HG02870 (cell line): ENCODE data around the gene P2RY12.
A peak's percentile ranks its signal among the peaks of the same experiment; 100 is the strongest.

Source experiments
- ATAC-seq: cut with Tn5 transposase; IDR thresholded peaks from one replicate; pipeline ENCODE4 v1.9.1; 2021; ENCODE audit warnings: mild to moderate bottlenecking, moderate library complexity; ENCODE audit not compliant: unreplicated experiment

Gene P2RY12

DNA sequence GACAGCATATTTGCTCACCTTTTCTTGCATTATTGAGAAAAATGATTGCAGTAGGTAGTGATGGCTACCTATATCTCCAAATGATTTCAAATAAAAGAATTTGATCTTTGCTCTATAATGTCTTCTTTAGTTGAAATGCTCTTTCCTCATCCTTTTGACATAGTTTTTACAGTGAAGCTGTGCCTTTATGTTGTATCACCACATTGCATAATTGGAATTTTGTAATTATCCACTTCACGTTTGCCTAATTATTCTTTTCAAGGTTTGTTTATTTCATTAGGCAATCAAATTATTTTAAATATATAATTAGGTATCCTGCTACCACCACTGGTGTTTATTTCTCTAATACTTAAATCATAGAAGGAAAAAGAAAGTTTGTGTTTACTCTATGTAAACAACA, 33.9 kb downstream of the P2RY12 start:
- ATAC-seq: no peak

DNA sequence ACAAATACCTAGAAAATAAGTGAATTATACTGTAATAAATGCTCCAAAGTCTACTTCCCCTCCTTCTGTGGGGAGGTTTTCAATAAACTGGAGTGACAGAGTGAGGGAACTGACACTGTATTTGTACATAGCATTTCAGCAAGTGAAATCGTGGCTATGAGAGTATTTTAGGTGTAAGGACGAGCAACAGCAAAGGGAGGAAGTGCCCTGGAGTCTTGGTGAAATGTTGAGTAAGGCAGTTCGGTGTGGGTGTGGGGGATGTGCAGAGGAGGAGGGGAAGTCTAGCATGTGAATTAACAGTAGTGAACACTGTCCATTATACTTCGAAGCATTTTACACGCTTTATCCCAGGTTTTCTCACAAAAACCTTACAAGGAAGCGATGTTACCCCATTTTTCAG, 37.1 kb downstream of the P2RY12 start:
- no peak for ATAC-seq

DNA sequence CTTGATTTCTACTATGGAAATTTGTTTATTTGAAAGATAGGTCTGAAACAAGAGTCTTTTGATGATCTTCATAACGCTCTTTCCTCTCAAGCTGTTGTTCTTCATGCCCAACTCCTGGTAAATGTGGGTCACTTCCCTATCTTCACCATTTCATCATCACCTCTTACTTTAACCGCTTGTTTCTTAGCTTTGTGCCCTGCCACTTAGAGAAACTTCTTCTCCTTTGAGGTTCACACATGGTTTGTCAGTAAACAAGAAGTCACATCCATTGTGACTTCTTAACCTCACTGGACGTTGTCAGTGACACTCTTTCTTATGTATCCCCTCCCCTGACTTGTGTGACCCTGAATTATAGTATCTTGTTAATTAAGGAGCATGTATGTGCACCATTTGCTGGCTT, 38.3 kb downstream of the P2RY12 start:
- ATAC-seq: no peak

DNA sequence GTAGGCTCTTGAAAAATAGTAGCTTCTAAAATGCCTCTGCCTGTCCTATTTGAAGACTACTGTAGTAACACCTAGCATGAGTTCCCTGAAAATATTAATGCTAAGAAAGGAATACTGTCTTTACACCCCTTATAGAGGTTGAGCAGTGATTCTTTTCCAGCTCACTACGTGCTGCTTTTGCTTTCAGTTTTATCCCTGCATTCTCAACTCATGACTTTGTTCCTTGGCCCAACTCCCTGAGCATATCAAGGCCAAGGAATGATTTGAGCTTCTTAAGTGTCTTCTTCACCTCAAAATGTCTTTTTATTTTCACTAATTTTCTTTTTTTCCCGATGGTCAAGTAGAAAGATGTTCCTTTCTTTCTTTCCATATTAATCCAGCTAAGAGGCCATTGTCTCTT, 38.7 kb downstream of the P2RY12 start:
- no peak for ATAC-seq

DNA sequence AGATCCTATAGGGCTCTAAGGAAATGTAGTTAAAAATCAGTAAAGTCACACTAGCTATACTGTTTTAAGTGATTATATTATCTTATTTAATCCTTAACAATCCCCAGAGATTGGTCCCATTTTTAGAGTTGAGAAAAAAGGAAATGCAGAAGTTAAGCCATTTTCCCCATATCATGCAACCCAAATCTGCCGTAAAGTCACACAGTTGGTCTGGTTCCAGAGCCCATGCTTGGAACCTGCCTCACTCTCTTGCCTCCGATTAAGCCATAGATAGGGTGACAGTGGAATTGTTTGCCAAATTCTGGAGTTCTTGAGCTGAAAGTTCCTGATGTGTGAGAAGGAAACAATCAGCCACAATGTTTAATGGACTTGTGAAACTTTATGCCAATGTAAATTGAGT, 52.9 kb downstream of the P2RY12 start:
- no peak for ATAC-seq

DNA sequence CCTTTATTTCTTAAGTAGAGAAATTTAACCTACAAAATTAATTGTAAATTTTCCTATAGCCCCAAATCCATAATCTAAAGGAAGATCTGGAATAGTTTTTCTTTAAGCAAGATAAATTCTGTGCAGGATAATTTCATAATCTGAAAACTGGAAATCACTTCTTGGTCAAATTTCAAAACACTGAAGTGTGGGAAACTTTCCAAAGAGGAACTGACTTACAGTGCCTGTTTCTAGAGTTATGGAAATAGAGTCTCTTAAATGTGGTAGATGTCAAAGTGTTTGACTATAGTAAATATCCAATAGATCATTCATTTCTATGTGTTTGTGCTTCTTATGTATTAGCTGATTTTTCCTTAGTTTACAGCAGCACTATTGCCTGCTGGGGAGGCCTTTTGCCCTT, 53.7 kb downstream of the P2RY12 start:
- no peak for ATAC-seq

DNA sequence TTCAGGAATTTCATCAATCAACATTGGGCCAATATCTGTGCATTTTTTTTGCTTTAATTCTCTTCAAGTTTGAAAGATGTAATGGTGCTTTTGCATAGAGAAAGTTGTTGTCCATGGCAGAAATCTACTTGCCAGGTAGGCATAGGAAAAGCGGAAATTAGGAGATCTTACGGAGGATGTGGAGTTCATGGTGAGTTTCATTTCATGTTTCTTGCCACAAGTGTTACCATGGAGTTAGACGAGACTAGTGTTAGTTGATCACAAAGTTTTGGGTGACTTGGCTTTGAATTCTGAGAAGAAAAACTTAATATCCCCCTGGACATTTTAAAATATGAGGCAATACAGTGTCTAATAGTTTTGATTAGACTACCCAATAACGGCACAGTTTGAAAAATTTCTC, 54.2 kb downstream of the P2RY12 start:
- ATAC-seq: no peak

DNA sequence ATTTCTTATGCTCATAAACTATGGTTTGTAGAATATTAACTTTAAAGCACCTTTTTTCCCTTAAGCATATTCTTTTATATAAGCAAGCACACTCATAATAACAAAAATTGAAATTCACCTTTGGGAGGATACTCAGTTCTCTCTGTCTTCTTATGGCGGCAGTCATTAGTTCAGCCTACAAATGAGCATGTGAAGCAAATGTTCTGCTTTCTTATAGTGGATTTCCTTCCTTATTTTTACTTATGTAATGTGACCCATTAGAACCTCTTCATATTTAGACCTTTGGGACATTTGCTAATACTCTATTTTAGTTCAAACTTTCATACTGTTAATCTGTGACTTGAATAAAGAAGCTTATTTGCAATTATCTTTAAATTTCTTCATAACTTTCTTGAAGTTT, 55.2 kb downstream of the P2RY12 start, which contains the start of gene P2RY13:
Gene P2RY13 (minus strand): TSS at position 187 of the 400 bp plus-strand sequence. CDS start 21 bp downstream, at position 166.
- ATAC-seq: no peak

DNA sequence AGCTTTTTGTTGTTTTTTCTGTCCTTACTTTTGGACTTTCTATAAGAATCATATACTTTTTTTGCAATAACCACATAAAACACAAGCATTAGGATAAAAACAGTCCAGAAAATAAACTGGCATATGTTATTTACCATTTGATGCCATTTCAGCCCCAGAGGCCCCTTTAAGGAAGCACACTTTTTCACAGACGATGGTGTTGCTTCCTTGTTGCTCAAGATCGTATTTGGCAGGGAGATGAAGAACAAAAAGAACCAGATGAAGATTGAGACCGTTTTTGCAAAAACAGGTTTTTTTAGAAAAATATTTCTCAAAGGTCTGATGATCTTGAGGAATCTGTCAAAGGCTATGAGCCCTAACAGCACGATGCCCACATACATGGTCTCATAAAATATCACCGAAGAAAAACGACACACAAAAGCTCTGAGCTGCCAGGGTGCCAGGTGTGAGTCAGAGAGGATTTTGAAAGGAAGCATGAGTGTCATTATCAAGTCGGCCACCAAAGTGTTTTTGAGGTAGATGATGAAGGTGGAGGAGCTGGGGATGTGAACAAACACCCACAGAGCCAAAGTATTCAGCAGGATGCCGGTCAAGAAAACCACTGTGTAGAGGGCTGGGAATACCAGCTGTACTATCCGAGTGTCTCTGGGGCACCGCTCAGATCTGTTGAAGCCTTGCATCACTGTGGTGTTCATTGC, 56.1 kb downstream of the P2RY12 start:
- ATAC-seq: no peak

DNA sequence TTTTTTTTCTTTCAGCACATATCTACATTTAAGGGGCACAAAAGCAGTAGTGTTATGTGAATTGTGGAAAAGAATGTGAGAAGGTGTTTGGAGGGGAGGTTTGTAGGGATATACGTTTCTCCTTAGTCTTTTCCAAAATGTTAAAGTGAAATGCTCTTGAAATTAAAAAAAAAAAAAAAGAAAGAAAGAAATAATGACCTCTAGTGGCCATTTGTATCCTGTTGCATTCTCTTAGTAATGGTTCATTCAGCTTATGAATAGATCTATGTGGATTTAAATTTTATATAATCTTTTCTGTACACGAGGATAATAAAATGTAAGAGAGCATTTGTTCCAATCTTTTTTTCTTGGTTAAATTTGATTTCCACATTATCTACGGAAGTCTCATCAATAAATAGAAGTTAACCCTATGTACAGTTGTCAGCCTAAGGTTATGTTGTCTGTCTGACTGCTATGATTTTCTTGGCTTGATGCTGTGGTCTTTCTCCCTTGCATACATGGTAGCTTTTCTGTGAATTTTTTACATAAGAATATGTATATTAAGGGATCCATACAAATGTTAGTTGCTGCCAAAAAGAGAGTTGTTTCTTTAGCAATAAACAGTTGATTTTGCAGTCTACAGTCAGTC, 56.9 kb downstream of the P2RY12 start:
- ATAC-seq: no peak

DNA sequence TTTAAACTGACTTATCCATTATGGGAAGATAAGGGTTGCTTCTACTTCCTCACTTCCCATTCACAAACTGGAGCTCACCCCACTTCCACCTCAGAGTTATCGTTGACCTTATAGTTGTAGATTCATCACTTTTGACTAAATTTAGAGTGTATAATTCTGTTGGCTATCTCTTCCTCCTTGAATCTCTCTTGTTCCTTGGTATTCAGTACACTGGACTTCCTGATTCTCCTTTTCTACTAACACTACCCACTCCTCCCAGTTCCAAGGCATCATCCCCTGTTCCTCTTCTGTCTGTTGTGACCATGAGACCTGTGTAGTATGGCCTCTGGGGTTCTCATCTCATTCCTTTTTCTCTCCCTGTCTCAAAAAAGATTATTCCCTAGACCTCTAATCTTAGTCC, 62.0 kb downstream of the P2RY12 start:
- ATAC-seq: no peak

DNA sequence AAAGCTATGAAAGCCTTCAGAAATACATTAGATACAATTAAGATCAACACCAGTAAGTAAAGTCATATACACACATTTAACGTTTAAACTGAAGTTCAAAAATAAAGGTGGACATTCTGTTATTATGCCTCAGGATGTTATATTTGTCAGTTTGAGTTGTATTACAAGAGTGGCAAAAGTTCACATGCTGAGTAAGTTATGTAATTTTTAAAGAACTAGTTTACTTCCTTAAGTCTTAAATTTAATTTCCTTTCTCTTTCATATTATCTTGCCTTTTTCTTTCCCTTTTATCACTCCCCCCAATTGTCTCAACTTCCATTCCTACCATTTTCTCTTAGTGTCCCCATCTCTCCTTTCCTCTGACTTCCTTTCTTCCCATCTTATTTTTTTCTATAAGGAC, 63.0 kb downstream of the P2RY12 start:
- no peak for ATAC-seq

DNA sequence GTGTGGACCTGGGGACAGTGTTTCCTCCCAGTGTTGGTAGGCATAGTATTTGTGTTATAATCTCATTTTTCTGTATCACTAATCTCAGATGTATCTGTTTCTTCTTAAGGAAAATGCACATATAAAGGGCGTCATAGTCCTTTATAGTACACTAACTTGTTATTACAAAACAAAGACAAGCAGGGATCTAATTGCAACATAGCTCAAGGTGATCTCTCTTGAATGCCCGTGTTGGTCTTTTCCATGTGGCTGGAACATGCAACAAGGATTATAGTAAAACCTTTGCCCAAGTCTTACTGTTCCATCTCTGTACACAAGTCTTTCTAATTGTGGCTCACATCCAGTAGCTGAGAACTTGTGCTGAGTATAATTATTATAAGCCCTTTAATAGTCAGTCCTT, 64.4 kb downstream of the P2RY12 start:
- ATAC-seq: no peak

DNA sequence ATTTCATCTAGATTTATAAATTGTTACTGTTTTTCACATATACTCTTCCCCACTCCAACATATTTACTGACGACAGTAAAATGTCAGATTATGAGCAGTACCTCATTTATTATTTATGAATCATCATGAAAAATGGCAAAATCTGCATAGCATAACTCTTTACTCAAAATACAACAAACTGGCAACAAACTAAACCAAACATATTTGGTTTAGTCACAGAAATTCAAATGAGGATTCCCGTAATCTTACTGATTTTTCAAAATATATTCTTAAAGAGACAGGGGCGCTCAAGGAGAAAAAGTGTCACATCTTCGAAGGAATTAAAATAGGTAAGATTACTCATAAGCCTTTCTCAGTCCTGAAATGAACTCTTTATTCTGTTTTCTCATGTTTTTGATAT, 64.9 kb downstream of the P2RY12 start:
- no peak for ATAC-seq

DNA sequence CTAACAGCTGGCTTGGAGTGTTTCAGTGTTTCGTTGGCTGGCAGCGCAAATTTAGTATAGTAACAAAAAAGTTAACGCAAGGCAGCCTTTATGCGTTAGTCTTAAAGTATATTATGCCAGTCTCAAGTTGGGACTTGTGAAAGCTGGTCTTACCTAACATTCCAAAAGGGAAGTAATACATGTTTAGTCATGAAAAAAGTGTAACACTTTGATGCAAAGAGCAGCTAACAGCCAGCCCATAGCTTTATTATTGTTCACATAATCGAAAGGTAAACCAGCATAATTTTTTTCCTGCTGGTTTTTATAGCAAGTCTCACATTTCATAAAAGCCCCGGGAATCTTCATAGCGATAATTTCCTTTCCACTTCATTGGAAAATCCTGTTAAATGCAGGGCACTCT, 65.6 kb downstream of the P2RY12 start:
- no peak for ATAC-seq

DNA sequence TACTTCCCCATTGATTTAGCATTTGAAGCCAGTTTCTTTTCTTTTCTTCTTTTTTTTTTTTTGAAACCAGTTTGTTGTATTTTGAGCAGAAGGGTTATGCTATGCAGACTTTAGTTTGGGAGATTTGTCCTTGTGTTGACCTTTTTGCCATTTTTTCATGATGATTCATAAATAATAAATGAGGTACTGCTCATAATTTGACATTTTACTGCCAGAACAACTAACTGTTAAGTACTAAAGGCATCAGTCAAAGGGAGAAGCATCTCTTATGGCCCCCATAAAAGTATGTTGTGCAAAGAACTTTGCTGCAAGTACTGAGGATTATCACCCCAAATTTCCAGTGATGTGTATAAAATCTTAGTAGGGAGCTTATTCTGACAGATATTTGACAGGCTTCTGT, 66.2 kb downstream of the P2RY12 start:
- ATAC-seq: no peak

DNA sequence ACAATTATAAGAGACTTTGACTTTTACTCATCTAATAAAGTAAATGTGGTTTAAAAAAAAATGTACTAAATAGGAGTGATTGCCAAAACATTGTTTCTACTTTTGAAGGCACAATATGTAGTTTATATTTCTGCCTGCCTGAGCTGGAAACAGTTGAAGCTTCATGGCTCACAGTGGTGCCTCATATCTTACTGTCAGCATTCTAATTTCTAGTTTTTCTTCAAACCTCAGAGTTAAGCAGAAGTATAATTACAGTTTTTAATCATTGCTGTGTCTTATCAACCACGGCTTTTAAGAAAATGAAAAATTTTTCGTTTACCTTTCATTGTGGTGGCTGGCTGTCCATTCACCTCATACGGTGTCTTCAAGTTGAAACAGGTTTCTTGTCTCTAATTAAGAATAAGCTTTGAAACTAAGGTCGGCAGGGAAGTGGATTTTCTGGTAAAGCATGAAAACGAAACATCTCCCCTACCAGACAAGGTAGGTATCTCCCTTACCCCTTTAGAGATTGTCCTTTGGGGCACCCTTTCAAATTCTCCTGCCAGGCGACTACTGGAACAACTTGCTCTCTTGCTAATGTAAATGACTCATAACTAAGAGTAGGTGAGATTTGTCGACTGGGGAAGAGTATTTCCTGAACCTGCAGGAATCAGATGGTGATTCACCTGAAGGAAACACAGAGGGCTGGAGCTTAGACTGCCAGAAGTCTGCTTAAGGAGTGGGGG, 68.1 kb downstream of the P2RY12 start, which contains the start of gene GPR87:
Gene GPR87 (minus strand): TSS at position 554 of the 725 bp plus-strand sequence. CDS start 16,720 bp downstream, outside the sequence.
- peak; percentile 70 for ATAC-seq

DNA sequence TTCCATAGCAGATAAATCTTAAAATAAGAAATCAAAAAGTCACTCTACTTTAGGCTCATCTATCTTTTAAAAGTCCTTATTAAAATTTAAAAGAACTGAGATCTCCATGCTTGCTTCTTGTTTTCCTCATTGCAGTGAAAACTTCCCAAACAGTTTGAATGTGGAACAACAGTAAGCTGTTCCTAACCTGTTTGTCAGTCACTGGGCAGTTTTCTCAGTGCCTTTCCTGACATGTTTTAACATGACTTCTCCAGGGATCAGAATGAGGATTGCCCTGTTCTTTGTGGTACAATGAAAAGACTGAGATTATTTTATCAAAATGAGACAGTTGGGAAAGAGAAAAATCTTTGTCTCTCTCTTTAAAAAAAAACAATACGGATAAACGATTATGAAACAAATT, 68.7 kb downstream of the P2RY12 start:
- no peak for ATAC-seq

DNA sequence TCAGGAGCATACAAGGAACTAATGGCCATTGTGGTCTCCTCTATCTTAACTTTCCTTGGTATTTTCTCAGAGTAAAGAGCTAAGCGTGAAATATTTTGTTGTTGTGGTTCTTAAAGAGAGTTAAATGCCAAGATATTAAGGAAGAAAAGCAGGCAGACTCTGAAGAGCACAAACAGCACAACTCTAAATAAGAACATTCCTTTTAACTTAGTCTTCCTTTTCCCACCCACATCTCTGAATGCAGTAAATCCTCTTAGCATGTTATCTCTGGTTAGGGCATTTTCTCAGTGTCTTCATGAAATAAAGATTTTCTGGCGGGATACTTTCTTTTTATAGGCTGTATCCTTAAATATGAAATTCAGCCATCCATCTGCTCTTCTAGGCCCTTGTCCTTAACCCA, 69.4 kb downstream of the P2RY12 start:
- ATAC-seq: no peak

DNA sequence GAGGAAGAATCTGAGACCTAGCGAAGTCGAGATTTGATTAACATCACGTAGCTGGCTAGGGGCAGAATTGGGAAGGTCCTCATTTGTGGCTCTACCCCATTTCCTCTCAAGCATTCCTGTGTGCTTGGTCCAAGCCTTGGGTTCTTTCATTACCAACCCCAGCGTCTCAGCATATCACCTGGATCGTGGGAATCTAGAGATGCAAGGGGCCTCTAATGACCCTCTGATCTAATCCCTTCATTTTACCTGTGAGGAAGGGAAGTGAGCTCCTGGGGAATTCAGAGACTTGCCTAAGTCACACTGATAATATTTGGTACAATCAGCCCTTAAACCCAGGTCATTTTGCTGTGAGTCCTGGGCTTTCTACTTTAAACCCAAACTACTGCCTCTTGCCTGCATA, 70.0 kb downstream of the P2RY12 start:
- no peak for ATAC-seq

DNA sequence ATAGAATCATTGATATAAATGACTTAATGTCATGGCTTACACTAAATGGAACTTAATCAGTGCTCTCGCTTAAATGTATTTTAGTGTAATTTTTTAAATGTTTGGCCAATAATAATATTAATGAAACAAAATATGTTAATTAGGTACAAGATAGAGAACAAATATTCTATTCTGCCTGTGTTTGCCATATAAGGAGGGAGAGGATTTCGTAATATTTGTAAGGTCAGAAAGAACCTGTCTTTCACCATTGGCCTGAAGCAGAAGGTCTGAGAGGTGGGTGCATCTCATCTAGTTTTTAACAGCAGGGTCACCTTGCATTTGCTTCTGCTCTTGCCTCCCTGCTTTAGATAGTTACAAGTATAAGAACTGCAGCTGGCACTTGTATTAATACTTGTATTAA, 70.4 kb downstream of the P2RY12 start:
- ATAC-seq: no peak

DNA sequence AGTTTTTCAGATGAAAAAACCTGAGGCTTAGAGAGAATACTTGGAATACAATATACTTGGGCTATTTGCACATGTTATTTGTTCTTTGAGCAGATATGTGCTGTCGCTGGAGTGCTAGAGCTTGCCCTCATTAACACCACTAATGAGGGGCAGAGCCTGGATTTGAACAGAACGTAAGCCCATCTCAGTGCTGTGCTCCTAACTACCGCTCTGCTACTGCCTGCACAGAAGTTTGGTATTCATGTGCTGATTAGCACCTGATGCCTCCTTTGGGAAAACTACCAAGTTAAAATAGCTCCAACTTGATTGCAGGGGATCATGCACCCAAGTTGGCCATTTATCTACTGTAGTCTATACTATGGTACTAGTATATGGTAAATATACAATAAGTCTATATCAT, 71.6 kb downstream of the P2RY12 start:
- no peak for ATAC-seq
